Fibroblast of lung (primary cell): ENCODE measurements around the gene RAD18.

Experiments used
- CTCF ChIP-seq, 2 donors: IDR thresholded peaks in 1 of 2; conservative IDR thresholded peaks in 1 of 2; 1 replicate in 1 of 2; 2 replicates in 1 of 2; pipeline ENCODE4 v1.5.1; 2011 to 2012; ENCODE audit warnings: low read length in 2 of 2, control low read depth in 1 of 2, inconsistent platforms in 1 of 2, low read depth in 1 of 2, mild to moderate bottlenecking in 1 of 2
- EZH2 ChIP-seq: IDR thresholded peaks from 2 replicates; pipeline ENCODE4 v1.5.1; 2012; ENCODE audit warnings: low read length, control low read depth, mild to moderate bottlenecking; ENCODE audit errors: missing control alignments

- TF ChIP-seq CTCF (conservative IDR thresholded peaks at IDR 0.05 in 1 of 2, IDR thresholded peaks at IDR 0.05 in 1 of 2; ENCODE audit: low read depth in 1 of 2, low read length in 2 of 2) (no peak), EZH2 (no peak)
Observed at GRCh38 chr3:9000041-9000440, 36.8 kb upstream of the RAD18 start.
